SU-DHL-6 (cell line): ENCODE measurements around the gene SLCO4A1.

Experiments used
- H2AFZ ChIP-seq: fragments of 200-600 bp; sonication (generic); 2 replicates; pipeline ENCODE4 v1.6.1; 2014; ENCODE audit warnings: low read depth, mild to moderate bottlenecking, moderate library complexity, mixed read lengths, antibody characterized with exemption, low read length; ENCODE audit not compliant: severe bottlenecking
- H3F3A ChIP-seq: fragments of 200-600 bp; shearing (Covaris generic); 2 replicates; pipeline ENCODE4 v1.6.0; 2016; ENCODE audit warnings: antibody characterized with exemption, mild to moderate bottlenecking; ENCODE audit not compliant: insufficient read depth
- H3K27ac ChIP-seq: fragments of 200-600 bp; sonication (generic); 2 replicates; pipeline ENCODE4 v1.5.1; 2016; ENCODE audit warnings: low read depth, mild to moderate bottlenecking, low read length, moderate library complexity, mixed read lengths
- H3K27me3 ChIP-seq: fragments of 200-600 bp; sonication (generic), shearing (Covaris generic); 2 replicates; pipeline ENCODE4 v1.6.0; 2014; ENCODE audit warnings: mild to moderate bottlenecking, low read length
- H3K36me3 ChIP-seq: fragments of 200-600 bp; sonication (generic); 2 replicates; pipeline ENCODE4 v1.6.1; 2014; ENCODE audit warnings: mild to moderate bottlenecking, low read length, mixed read lengths
- H3K4me2 ChIP-seq: fragments of 300-600, 200-600 bp; shearing (Covaris generic), sonication (generic); 2 replicates; pipeline ENCODE4 v1.6.0; 2014; ENCODE audit warnings: low read length, low read depth, mild to moderate bottlenecking; ENCODE audit not compliant: poor library complexity, severe bottlenecking
- H3K4me3 ChIP-seq: fragments of 200-600 bp; sonication (generic); 2 replicates; pipeline ENCODE4 v1.5.1; 2014; ENCODE audit warnings: antibody characterized with exemption, low read length, mild to moderate bottlenecking, mixed read lengths; ENCODE audit not compliant: insufficient read depth, poor library complexity, severe bottlenecking
- H3K79me2 ChIP-seq: fragments of 200-600 bp; sonication (generic); 2 replicates; pipeline ENCODE4 v1.6.1; 2014; ENCODE audit warnings: mild to moderate bottlenecking, low read length, moderate library complexity; ENCODE audit not compliant: insufficient read depth
- H3K9ac ChIP-seq: fragments of 200-600 bp; sonication (generic); 2 replicates; pipeline ENCODE4 v1.7.0; 2014; ENCODE audit warnings: mild to moderate bottlenecking, low read length
- H3K9me2 ChIP-seq: fragments of 200-600 bp; sonication (generic); replicated peaks from 2 replicates; pipeline ENCODE4 v1.6.1; 2014; ENCODE audit warnings: low read length; ENCODE audit not compliant: insufficient read depth
- H3K9me3 ChIP-seq: fragments of 200-600 bp; sonication (generic); 2 replicates; pipeline ENCODE4 v1.6.1; 2014; ENCODE audit warnings: low read length, mixed read lengths; ENCODE audit not compliant: insufficient read depth
- H4K20me1 ChIP-seq: fragments of 200-600 bp; sonication (generic); 2 replicates; pipeline ENCODE4 v1.6.1; 2014; ENCODE audit warnings: low read depth, mild to moderate bottlenecking, antibody characterized with exemption, low read length, moderate library complexity, mixed read lengths
- EZH2phosphoT487 ChIP-seq: fragments of 200-600 bp; sonication (generic), shearing (Covaris generic); conservative IDR thresholded peaks from 2 replicates; pipeline ENCODE4 v1.6.1; 2018; ENCODE audit warnings: mild to moderate bottlenecking, antibody characterized with exemption, low read length, moderate library complexity, mixed read lengths
- TF ChIP-seq, protein P1 (sequence below): fragments of 200-600 bp; sonication (generic); IDR thresholded peaks from one replicate; pipeline ENCODE4 v1.5.1; 2017; ENCODE audit warnings: antibody characterized with exemption, mild to moderate bottlenecking, low read length, moderate library complexity; ENCODE audit not compliant: insufficient read depth, poor library complexity, severe bottlenecking

The SLCO4A1 gene

DNA sequence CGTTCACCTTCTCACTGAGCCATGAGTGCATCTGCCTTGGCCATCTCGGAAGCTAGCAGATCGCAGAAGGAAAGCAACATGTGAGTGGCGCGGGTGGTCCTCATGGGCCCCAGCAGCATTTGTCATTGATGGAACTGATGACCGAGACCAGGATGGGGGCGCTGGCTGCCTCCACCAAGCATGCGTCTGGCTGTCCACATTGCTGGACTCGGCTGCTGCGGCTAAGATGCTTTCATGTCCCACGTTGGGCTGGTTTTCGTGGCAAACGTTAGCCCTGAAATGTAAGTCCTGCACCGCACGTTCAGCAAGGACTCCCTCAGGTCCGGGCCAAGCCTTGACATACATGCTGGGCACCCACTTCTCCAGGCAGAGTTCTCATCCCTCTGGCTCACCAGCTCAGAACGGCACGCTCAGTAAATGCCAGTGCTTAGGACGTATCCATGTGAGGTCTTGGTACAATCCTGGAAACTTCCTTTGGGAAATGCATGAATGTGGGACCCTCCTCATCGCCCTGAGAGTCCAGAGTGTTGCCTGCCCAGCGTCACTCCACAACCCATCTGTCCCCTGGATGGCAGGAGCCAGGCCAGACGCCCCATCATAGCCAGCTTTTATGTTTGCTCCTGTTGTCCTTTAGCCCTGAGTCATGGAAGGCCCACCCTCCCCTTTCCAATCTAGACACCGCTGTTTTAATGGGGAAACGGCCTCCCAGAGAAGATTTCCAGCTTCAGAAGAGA, 8.4 kb downstream of the SLCO4A1 start:
- Histone ChIP-seq H3K27ac (peak overlapping the region; percentile 86), H3K9ac (peak overlapping the region; percentile 28), H2AFZ (no peak overlapping the region), H4K20me1 (no peaks in the 10 kb centered on the region), H3K79me2 (peaks cover 13% of the 10 kb centered on the region; the same call in 1 of the 2 replicates), H3K36me3 (no peaks in the 10 kb centered on the region), H3K27me3 (no peaks in the 10 kb centered on the region), H3K4me2 (peak overlapping the region; percentile 43), H3F3A (peaks cover 6% of the 10 kb centered on the region), H3K4me3 (no peak overlapping the region), H3K9me3 (no peaks in the 10 kb centered on the region), H3K9me2 (no peaks in the 10 kb centered on the region)
- no peak for TF ChIP-seq EZH2phosphoT487
- TF ChIP-seq, protein P1, sequence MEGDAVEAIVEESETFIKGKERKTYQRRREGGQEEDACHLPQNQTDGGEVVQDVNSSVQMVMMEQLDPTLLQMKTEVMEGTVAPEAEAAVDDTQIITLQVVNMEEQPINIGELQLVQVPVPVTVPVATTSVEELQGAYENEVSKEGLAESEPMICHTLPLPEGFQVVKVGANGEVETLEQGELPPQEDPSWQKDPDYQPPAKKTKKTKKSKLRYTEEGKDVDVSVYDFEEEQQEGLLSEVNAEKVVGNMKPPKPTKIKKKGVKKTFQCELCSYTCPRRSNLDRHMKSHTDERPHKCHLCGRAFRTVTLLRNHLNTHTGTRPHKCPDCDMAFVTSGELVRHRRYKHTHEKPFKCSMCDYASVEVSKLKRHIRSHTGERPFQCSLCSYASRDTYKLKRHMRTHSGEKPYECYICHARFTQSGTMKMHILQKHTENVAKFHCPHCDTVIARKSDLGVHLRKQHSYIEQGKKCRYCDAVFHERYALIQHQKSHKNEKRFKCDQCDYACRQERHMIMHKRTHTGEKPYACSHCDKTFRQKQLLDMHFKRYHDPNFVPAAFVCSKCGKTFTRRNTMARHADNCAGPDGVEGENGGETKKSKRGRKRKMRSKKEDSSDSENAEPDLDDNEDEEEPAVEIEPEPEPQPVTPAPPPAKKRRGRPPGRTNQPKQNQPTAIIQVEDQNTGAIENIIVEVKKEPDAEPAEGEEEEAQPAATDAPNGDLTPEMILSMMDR = no peak

- TF ChIP-seq, protein P1 = no peak
- no peak for TF ChIP-seq EZH2phosphoT487
- peak overlapping the region; percentile 43 for H3K4me2 ChIP-seq
Observed at GRCh38 chr20:62651285-62652021, 9.2 kb downstream of the SLCO4A1 start.

GRCh38 chr20:62652041-62652893, 10.0 kb downstream of the SLCO4A1 start:
- H3K27ac ChIP-seq = peak overlapping the region; percentile 86
- TF ChIP-seq EZH2phosphoT487 = no peak
- TF ChIP-seq, protein P1 = no peak
- H3K4me3 ChIP-seq = peak overlapping the region; percentile 0
- H4K20me1 ChIP-seq = no peaks in the 10 kb centered on the region
- H3K4me2 ChIP-seq = peak overlapping the region; percentile 44
- no peaks in the 10 kb centered on the region for H3K27me3 ChIP-seq
- H3K79me2 ChIP-seq = peaks cover 13% of the 10 kb centered on the region; the same call in 1 of the 2 replicates
- no peaks in the 10 kb centered on the region for H3K9me3 ChIP-seq
- H3F3A ChIP-seq = peaks cover 6% of the 10 kb centered on the region
- H2AFZ ChIP-seq = no peak overlapping the region
- H3K9me2 ChIP-seq = no peaks in the 10 kb centered on the region
- no peaks in the 10 kb centered on the region for H3K36me3 ChIP-seq
- H3K9ac ChIP-seq = peak overlapping the region; percentile 21; the same call in 1 of the 2 replicates

More at GRCh38 chr20:62651285-62652021, 9.2 kb downstream of the SLCO4A1 start:
- Histone ChIP-seq H4K20me1 (no peaks in the 10 kb centered on the region), H3K9me3 (no peaks in the 10 kb centered on the region), H3K9ac (peak overlapping the region; percentile 28), H3K27me3 (no peaks in the 10 kb centered on the region), H3K36me3 (no peaks in the 10 kb centered on the region), H2AFZ (no peak overlapping the region), H3K79me2 (peaks cover 13% of the 10 kb centered on the region; the same call in 1 of the 2 replicates), H3F3A (peaks cover 6% of the 10 kb centered on the region), H3K4me3 (no peak overlapping the region), H3K27ac (peak overlapping the region; percentile 86), H3K9me2 (no peaks in the 10 kb centered on the region)
